ENCODE measurements around the gene FLAD1. TPM values are rescaled to one million over a fixed set of nuclear protein-coding genes. Genes with fewer than 3 reads are reported as not detected.
A peak's percentile ranks its signal among the peaks of the same experiment; 100 is the strongest.

The FLAD1 gene
- 10 to 100 TPM; 26.1 to 34.1 (median 31.6) TPM for polyA plus RNA-seq (ENCODE audit: insufficient read length in 3 of 3)
- long read RNA-seq, donor 1, partial matches to known transcripts = 0 of 1 reads
- long read RNA-seq, donor 1, other reads (novel, unspliced or antisense) = 0 of 1 reads
- long read RNA-seq, donor 2, transcript FLAD1-203 (8 exons, 1,730 nt) = major isoform, 7 of 14 reads
- long read RNA-seq, donor 2, partial matches to known transcripts = 5 of 14 reads
- long read RNA-seq, donor 2, other reads (novel, unspliced or antisense) = 0 of 14 reads
- long read RNA-seq, donor 3, transcript FLAD1-203 (8 exons, 1,730 nt) = major isoform, 7 of 10 reads
- long read RNA-seq, donor 3, partial matches to known transcripts = 0 of 10 reads
- long read RNA-seq, donor 3, other reads (novel, unspliced or antisense) = 0 of 10 reads
- long read RNA-seq, donor 4, partial matches to known transcripts = 5 of 12 reads
- long read RNA-seq, donor 4, other reads (novel, unspliced or antisense) = 0 of 12 reads
- long read RNA-seq, donor 5 = 0 reads
- long read RNA-seq, donor 6, partial matches to known transcripts = 0 of 2 reads
- long read RNA-seq, donor 6, other reads (novel, unspliced or antisense) = 0 of 2 reads
- long read RNA-seq, donor 7, transcript FLAD1-203 (8 exons, 1,730 nt) = major isoform, 7 of 12 reads
- long read RNA-seq, donor 7, partial matches to known transcripts = 0 of 12 reads
- long read RNA-seq, donor 7, other reads (novel, unspliced or antisense) = 0 of 12 reads
- long read RNA-seq, donor 8, transcript FLAD1-203 (8 exons, 1,730 nt) = major isoform, 8 of 19 reads
- long read RNA-seq, donor 8, partial matches to known transcripts = 6 of 19 reads
- long read RNA-seq, donor 8, other reads (novel, unspliced or antisense) = 0 of 19 reads
- long read RNA-seq, donor 9, partial matches to known transcripts = 0 of 5 reads
- long read RNA-seq, donor 9, other reads (novel, unspliced or antisense) = 0 of 5 reads
- long read RNA-seq, donor 10, transcript FLAD1-203 (8 exons, 1,730 nt) = major isoform, 6 of 8 reads
- long read RNA-seq, donor 10, partial matches to known transcripts = 0 of 8 reads
- long read RNA-seq, donor 10, other reads (novel, unspliced or antisense) = 0 of 8 reads
- long read RNA-seq, donor 11, partial matches to known transcripts = 5 of 12 reads
- long read RNA-seq, donor 11, other reads (novel, unspliced or antisense) = 0 of 12 reads
- long read RNA-seq, donor 12, partial matches to known transcripts = 0 of 3 reads
- long read RNA-seq, donor 12, other reads (novel, unspliced or antisense) = 0 of 3 reads
- long read RNA-seq, donor 13, transcript FLAD1-203 (8 exons, 1,730 nt) = major isoform, 8 of 18 reads
- long read RNA-seq, donor 13, partial matches to known transcripts = 7 of 18 reads
- long read RNA-seq, donor 13, other reads (novel, unspliced or antisense) = 0 of 18 reads
- long read RNA-seq, donor 14, partial matches to known transcripts = 0 of 4 reads
- long read RNA-seq, donor 14, other reads (novel, unspliced or antisense) = 0 of 4 reads
- long read RNA-seq, donor 15, transcript FLAD1-203 (8 exons, 1,730 nt) = major isoform, 7 of 7 reads
- long read RNA-seq, donor 15, partial matches to known transcripts = 0 of 7 reads
- long read RNA-seq, donor 15, other reads (novel, unspliced or antisense) = 0 of 7 reads
- long read RNA-seq, donor 16, transcript FLAD1-203 (8 exons, 1,730 nt) = major isoform, 10 of 29 reads
- long read RNA-seq, donor 16, partial matches to known transcripts = 16 of 29 reads
- long read RNA-seq, donor 16, other reads (novel, unspliced or antisense) = 0 of 29 reads

DNA sequence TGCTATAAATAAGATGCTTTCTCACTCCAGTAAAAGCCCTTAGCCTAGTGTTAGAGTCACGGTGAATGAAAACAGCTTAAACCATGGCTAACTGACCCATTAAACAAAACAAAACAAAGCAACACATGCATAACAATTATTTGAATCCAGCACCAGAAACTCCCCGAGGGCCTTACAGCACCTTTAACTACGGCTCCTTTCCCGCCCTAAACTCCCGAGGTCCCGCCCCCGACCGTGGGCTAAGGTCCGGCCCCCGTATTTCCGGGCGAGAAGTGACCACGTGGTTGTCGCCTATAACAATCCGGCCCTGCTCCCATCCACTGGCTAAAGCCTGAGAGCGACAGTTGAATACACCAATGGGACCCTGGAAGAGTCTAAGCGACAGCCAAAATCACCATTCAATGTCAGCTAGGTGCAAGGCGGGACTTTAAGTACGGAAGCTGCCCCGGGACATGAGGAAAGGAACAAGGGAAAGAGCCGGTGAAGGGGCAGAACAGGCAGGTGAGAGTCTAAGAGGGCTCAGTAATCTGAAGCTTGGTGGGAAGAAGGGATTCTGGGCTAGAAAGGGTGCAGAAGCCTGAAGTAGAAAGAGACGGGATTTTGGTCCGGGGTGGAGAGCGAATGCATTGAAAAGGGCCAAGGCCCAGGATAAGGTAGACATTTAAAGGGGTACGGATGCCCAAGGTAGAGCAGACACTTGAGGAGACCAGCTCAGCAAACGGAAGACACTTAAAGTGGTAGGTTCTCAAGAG is at the start of gene FLAD1:
TSS of gene FLAD1 (plus strand) at position 448 of the 752 bp plus-strand sequence. CDS start 351 bp downstream, outside the sequence.
- DNase-seq (ENCODE audit: extremely low read depth in 1 of 11, low read depth in 9 of 11, low spot score in 4 of 11) = peak; percentile 96 to 100 (median 99)

DNA sequence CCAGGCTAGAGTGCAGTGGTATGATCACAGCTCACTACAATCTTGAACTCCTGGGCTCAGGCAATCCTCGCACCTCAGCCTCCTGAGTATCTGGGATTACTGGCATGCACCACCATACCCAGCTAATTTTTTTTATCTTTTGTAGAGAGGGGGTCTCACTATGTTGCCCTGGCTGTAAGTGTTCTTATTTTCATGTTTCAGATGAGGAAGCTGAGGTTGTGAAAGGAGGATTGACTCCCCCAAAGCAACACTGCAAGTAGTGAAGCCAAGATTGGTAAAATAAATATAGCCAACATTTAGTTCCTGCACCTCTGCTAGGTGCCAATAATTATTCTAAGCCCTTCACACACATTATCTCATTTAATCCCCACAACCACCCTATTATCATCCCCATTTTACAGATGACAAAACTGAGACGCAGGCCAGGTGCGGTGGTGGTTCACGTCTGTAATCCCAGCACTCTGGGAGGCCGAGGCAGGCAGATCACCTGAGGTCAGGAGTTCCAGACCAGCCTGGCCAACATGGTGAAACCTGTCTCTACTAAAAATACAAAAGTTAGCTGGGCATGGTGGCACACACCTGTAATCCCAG is 48.7 kb upstream of the FLAD1 start:
- no peak for DNase-seq (ENCODE audit: extremely low read depth in 1 of 11, low read depth in 9 of 11, low spot score in 4 of 11)

DNA sequence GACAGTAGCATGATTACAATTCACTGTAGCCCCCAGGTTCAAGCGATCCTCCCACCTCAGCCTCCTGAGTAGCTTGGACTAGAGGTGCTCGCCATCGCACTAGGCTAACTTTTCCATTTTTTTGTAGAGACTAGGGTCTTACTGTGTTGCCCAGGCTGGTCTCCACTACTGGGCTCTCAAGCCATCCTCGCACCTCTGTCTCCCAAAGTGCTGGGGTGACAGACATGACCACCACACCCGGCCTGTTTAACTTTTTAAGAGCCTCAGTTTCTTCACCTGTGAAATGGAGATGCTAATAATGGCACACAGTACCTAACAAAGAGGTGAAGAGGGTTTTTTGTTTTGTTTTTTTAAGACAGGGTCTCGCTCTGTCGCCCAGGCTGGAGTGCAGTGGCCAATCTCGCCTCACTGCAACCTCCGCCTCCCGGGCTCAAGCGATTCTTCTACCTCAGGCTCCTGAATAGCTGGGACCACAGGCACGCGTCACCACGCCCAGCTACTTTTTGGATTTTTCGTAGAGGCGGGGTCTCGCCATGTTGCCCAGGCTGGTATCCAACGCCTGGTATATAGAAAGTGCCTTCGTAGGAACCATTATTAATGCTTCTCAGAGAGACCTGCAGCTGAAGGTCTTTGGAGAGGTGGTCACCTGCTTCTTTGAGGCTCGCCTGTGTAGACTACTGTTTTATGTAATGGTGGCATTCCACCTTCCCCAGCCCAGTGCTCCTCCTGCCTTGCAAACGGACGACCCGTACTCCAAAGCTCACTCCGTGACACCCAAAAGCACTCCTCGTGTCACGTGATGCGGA is 47.2 kb upstream of the FLAD1 start:
- DNase-seq (ENCODE audit: extremely low read depth in 1 of 11, low read depth in 9 of 11, low spot score in 4 of 11) = no peak

GRCh38 chr1:154936555-154937084 is 46.5 kb upstream of the FLAD1 start, which contains the start of gene PMVK:
TSS of gene PMVK (minus strand) at chr1:154936719. CDS start at chr1:154936685, 34 bp downstream.
- peak; percentile 86 to 99 (median 95) for DNase-seq (ENCODE audit: extremely low read depth in 1 of 11, low read depth in 9 of 11, low spot score in 4 of 11)

DNA sequence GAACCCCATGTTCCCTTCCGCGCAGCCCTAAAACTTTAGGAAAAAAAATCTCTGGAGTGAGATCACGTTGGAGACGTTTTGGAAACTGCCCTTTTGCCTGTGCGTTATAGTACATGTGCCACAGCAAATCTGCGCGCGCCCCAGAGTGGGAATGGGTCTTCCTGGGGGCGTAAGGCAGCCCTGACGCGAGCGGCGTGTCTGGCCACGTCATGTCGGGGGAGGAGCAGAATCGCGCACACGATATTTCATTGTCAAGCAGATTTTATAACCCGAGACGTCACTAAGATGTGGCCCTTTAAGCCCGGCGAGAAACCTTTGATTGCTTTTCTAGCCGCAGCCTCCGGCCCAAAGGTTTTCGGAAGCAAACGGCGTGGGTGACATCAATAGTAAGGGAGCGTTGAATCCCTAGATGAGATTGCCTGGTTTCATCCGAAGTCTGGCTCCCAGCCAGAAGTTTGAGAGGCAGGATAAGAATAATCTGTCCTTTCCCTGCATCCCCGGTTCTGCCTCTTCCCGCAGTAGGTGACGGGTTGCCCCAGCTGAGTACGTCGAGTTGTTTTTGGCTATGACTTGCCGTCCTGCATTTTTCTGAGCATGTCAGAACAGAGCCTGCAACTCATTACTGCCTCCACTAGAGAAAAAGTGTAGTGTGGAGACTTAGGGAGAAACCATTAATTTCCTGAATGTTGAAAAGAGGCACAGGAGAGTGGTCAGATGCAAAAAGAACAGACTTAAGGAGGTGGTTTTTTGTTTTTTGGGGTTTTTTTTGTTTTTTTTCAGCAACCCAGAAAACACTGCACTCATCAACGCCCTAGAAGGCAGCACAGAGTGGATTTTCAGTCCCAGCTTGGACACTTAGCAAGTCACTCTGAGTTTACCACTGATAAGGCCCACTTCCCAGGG is 45.8 kb upstream of the FLAD1 start:
- DNase-seq (ENCODE audit: extremely low read depth in 1 of 11, low read depth in 9 of 11, low spot score in 4 of 11) = peak; percentile 87 to 99 (median 92)

DNA sequence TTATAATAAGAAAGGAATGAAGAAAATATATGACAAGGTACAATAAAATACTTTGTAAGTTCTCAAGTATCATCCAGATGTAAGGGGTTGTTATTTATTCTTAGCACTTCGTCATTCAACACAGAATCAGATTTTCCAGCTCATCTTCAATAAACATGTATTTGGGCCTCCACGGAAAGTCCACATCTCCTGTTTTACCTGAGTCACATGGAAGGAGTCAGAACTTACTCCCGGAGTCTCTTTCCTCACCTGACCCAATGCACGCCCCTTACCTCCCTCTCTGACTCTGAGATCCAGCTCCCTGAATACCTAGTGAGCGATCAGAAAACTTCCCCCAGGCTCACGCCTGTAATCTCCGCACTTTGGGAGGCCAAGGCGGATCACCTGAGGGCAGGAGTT is 45.2 kb upstream of the FLAD1 start:
- no peak for DNase-seq (ENCODE audit: extremely low read depth in 1 of 11, low read depth in 9 of 11, low spot score in 4 of 11)

DNA sequence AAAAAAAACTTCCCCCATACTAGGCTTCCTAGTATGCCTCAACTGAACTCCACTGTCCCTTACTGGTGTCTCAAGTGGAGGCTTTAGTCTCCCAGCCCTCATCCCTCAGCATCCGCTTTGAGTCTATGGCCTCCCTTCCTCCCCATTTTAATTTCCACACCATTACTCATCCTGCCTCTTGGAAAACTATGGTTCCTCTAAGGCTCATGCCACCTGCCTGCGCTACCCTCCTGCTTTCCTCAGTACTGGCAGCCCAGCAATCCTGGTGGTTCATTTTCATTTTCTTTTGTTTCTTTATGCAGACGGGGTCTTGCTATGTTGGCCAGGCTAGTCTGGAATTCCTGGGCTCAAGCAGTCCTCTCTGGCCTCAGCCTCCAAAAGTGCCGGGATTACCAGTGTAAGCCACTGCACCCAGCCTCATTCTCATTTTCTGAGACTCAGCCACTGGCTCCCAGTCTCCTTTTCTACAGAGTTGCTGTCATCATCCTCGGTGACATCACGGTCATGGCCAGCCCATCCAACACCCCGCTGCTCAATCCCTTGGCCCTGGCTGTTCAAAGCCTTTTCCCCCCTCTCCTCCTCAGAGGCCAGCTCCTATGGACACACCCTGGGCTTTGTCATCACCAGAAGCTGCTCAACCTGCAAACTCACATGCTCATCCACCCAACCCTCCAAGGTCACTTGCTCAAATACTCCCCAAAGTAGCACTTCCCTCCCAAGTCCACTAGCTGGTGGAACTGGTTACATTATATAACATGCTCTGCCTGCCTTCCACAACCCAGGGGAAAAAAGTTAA is 44.3 kb upstream of the FLAD1 start:
- DNase-seq (ENCODE audit: extremely low read depth in 1 of 11, low read depth in 9 of 11, low spot score in 4 of 11) = no peak

- DNase-seq (ENCODE audit: extremely low read depth in 1 of 11, low read depth in 9 of 11, low spot score in 4 of 11) = no peak
These were observed 43.0 kb upstream of the FLAD1 start for GRCh38 chr1:154940213-154940560.

DNA sequence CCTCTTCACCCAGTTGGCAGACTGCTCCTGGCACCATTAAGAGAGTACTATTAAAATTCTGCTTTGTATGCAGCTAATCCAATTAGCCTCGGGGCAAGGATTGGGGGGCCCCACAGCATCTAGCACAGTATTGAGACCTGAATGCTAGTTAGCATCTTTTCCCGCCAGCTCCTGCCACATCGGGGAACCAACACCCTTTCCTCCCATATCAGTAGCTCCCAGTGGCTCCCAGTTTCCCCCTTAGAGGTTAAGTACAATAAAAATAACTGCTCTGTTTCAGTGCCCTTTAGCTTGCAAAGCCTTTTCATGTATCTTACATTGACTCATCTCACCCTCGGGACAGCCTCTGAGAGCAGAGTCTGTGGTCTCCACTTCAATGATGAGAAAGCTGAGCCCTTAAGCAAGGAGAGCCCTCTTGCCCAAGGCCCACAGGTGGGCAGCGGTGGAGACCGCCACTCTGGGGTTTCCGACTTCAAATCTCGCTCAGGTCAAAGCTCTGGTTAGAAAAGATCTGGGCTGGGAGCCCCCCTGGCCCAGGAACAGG is 42.4 kb upstream of the FLAD1 start:
- no peak for DNase-seq (ENCODE audit: extremely low read depth in 1 of 11, low read depth in 9 of 11, low spot score in 4 of 11)

DNA sequence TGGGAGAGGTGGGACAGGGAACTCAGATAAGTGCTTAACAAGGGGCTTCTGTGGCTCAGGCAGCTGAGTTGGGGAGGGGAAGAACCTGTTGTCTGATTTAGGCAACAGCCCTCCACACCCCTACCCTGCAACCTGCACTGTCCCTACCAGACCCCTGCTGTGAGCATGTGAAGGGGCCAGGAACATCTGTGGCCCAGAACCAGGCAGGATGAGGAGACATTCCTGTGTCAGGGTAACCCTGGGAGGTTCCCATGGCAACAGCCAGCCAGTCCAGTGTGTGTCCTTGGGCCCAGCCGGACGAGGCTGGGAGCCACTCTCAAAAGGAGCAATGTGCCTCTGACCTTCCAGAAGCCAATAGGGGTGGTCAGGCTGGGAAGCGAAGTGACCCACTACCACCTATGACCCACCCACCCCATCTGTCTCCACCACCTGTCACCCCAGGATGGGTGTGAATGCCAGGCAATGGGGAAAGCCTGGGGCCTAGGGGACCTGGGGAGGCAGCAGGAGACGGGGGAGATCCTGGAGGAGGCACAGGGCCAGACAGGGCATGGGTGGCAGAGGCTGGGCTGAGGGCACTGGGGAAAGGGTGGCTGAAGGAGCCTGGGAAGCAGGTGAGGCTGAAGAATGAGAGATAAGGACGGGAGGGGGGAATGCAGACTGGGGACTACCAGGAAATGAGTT is 41.7 kb upstream of the FLAD1 start:
- no peak for DNase-seq (ENCODE audit: extremely low read depth in 1 of 11, low read depth in 9 of 11, low spot score in 4 of 11)

DNA sequence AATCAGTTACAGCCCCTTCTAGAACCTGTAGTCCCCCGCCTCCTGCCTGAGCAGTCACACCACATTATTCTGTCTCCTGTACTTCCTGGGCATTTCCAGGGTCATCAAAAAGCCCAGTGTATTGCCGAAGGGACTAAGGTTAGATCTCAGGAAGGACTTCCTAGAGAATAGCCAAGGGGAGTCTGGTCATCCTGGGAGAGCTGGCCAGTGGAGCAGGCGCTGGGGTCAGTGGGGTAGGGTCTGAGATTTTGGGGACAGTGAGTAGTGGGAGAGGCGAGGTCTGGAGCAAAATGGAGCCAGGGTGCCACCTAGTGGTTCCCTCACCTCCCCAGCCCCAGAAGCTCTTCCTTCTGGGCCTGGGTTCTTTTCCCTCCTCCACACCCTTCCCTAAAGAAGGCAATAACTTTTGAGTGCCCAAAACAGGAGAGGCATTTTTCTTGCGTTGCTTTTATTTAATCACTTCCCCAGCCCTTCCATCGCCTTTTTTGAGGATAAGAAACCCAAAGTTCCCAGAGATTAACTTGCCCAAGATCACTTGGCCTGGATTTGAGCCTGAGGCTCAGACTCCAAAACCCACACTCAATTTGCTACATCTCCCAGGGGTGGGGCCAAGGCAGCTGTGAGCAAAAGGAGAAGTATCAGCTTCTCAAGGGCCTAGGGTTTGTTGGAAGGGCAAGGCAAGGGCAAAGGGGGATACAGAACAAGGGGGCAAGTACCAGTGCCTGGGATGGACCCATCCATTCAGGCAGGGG is 39.3 kb upstream of the FLAD1 start:
- DNase-seq (ENCODE audit: extremely low read depth in 1 of 11, low read depth in 9 of 11, low spot score in 4 of 11) = no peak

GRCh38 chr1:154944401-154945159 is 38.6 kb upstream of the FLAD1 start:
- DNase-seq (ENCODE audit: extremely low read depth in 1 of 11, low read depth in 9 of 11, low spot score in 4 of 11) = no peak
